Measurements from ENCODE around the gene ARF3. TPM values are rescaled to one million over a fixed set of nuclear protein-coding genes. Genes with fewer than 3 reads are reported as not detected.

Gene ARF3
- total and polyA plus RNA-seq, 9 of the 15 experiments (the other 6 are each of a cell fraction or from before 2014, with no cell fraction given), result 5.9 to 170 (median 64.4) TPM

- TF ChIP-seq MNT (conservative IDR thresholded peaks at IDR 0.05) (no peak), ZNF518B (CRISPR knock-in tag; IDR thresholded peaks at IDR 0.05) (no peak), ZNF766 (CRISPR knock-in tag; conservative IDR thresholded peaks at IDR 0.05) (no peak), ELK3 (CRISPR knock-in tag; IDR thresholded peaks at IDR 0.05) (no peak), CREBBP (IDR thresholded peaks at IDR 0.05; ENCODE audit: low read depth, low read length) (no peak), ZNF717 (CRISPR knock-in tag; IDR thresholded peaks at IDR 0.05) (no peak), SMARCA4 (IDR thresholded peaks at IDR 0.05) (no peak), MAFK (IDR thresholded peaks at IDR 0.05; ENCODE audit: low read length) (no peak), ZBTB8A (IDR thresholded peaks at IDR 0.05; ENCODE audit: partially characterized antibody) (no peak), TAL1 (IDR thresholded peaks at IDR 0.05) (no peak), RFX5 (IDR thresholded peaks at IDR 0.05; ENCODE audit: low read depth, low read length) (no peak), NR4A1 (CRISPR knock-in tag; IDR thresholded peaks at IDR 0.05) (no peak), NR4A1 (tag; IDR thresholded peaks at IDR 0.05) (no peak), MTA3 (IDR thresholded peaks at IDR 0.05; ENCODE audit: borderline replicate concordance) (no peak), ZNF224 (CRISPR knock-in tag; IDR thresholded peaks at IDR 0.05) (no peak), ZNF24 (IDR thresholded peaks at IDR 0.05) (no peak), MEF2D (tag; conservative IDR thresholded peaks at IDR 0.05; ENCODE audit: low read depth) (no peak), ELF1 (tag; IDR thresholded peaks at IDR 0.05) (no peak), ZZZ3 (IDR thresholded peaks at IDR 0.05) (no peak), TARDBP (IDR thresholded peaks at IDR 0.05) (no peak), ETS2 (tag; IDR thresholded peaks at IDR 0.05; ENCODE audit: borderline replicate concordance, poor library complexity, severe bottlenecking) (no peak)
- TF ChIP-seq, protein P1, sequence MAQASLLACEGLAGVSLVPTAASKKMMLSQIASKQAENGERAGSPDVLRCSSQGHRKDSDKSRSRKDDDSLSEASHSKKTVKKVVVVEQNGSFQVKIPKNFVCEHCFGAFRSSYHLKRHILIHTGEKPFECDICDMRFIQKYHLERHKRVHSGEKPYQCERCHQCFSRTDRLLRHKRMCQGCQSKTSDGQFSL (CRISPR knock-in tag; IDR thresholded peaks at IDR 0.05), result no peak
- TF ChIP-seq, protein P1 (tag; IDR thresholded peaks at IDR 0.05), result no peak
Observed at GRCh38 chr12:48977290-48978281, 20.3 kb upstream of the ARF3 start (continued).

All from K562 (cell line).